Measurements from ENCODE around the gene BIRC6.

DNA sequence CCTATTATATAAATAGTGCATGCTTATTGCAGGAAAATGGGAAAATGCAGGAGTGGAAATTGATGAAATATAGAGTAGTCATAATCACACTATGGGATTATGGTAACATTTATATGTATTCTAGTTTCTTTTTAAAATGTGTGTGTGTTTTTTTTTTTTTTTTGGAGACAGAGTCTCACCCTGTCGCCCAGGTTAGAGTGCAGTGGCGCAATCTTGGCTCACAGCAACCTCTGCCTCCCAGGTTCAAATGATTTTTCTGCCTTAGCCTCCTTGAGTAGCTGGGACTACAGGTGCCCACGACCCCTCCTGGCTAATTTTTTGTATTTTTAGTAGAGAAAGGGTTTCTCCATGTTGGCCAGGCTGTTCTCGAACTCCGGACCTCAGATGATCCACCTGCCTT, 47.0 kb downstream of the BIRC6 start:
- TF ChIP-seq TAF1 (IDR thresholded peaks at IDR 0.05; ENCODE audit: borderline replicate concordance, low read depth, low read length) (no peak), POLR2A (IDR thresholded peaks at IDR 0.05; ENCODE audit: low read depth, low read length) (no peak), POLR2AphosphoS5 (IDR thresholded peaks at IDR 0.05; ENCODE audit: low read depth, low read length) (no peak)
